ENCODE results near the gene PSMB7. TPM values are rescaled to one million over a fixed set of nuclear protein-coding genes. Genes with fewer than 3 reads are reported as not detected.
A peak's percentile ranks its signal among the peaks of the same experiment; 100 is the strongest.

The PSMB7 gene
- total RNA-seq, 1 donor from 2014 or later: 73.2 TPM

GRCh38 chr9:124321416-124321815 is 93.8 kb downstream of the PSMB7 start:
- no peak for ATAC-seq
- DNase-seq: no peak
- Histone ChIP-seq H3K9me3 (no peaks in the 10 kb centered on the region), H3K27ac (no peak overlapping the region), H3K36me3 (peaks cover 61% of the 10 kb centered on the region), H3K27me3 (ENCODE audit: low read depth) (no peaks in the 10 kb centered on the region), H3K4me1 (peaks cover 13% of the 10 kb centered on the region), H3K4me3 (no peak overlapping the region)
- no peak for TF ChIP-seq CTCF (IDR thresholded peaks at IDR 0.05)
- intact Hi-C loops (cut with DNase I): no loop called here

GRCh38 chr9:124320062-124320973 is 94.9 kb downstream of the PSMB7 start:
- Histone ChIP-seq H3K27me3 (ENCODE audit: low read depth) (no peaks in the 10 kb centered on the region), H3K9me3 (no peaks in the 10 kb centered on the region), H3K4me1 (peaks cover 13% of the 10 kb centered on the region), H3K36me3 (peaks cover 61% of the 10 kb centered on the region), H3K27ac (peak overlapping the region; percentile 6), H3K4me3 (no peak overlapping the region)
- TF ChIP-seq CTCF (IDR thresholded peaks at IDR 0.05): peak; percentile 92
- peak; percentile 69 for DNase-seq
- intact Hi-C loops (cut with DNase I): no loop called here
- ATAC-seq: peak; percentile 79 to 87

GRCh38 chr9:124315882-124316281 is 99.4 kb downstream of the PSMB7 start:
- intact Hi-C loops (cut with DNase I): no loop called here
- Histone ChIP-seq H3K27me3 (ENCODE audit: low read depth) (no peaks in the 10 kb centered on the region), H3K9me3 (no peaks in the 10 kb centered on the region), H3K4me1 (peaks cover 11% of the 10 kb centered on the region), H3K27ac (no peak overlapping the region), H3K36me3 (peaks cover 67% of the 10 kb centered on the region), H3K4me3 (no peak overlapping the region)
- ATAC-seq (no peak), DNase-seq (no peak)
- no peak for TF ChIP-seq CTCF (IDR thresholded peaks at IDR 0.05)

- DNase-seq (no peak), ATAC-seq (no peak)
- intact Hi-C loops (cut with DNase I): no loop called here
- Histone ChIP-seq H3K4me1 (no peaks in the 10 kb centered on the region), H3K36me3 (peaks cover 82% of the 10 kb centered on the region), H3K27ac (no peak overlapping the region), H3K4me3 (no peak overlapping the region), H3K9me3 (no peaks in the 10 kb centered on the region), H3K27me3 (ENCODE audit: low read depth) (no peaks in the 10 kb centered on the region)
- no peak for TF ChIP-seq CTCF (IDR thresholded peaks at IDR 0.05)
Measured at GRCh38 chr9:124313940-124314339, 101.3 kb downstream of the PSMB7 start.

GRCh38 chr9:124312290-124313265 is 102.7 kb downstream of the PSMB7 start:
- intact Hi-C loops (cut with DNase I): no loop called here
- H3K27me3 ChIP-seq (ENCODE audit: low read depth): no peaks in the 10 kb centered on the region
- H3K4me1 ChIP-seq: no peaks in the 10 kb centered on the region
- H3K27ac ChIP-seq: no peak overlapping the region
- no peak overlapping the region for H3K4me3 ChIP-seq
- no peak for TF ChIP-seq CTCF (IDR thresholded peaks at IDR 0.05)
- ATAC-seq (no peak), DNase-seq (no peak)
- H3K9me3 ChIP-seq: no peaks in the 10 kb centered on the region
- peaks cover 85% of the 10 kb centered on the region for H3K36me3 ChIP-seq

All from lower lobe of right lung (tissue), 2 donors.